MM.1S (cell line): ENCODE data around the gene LCNL1.

Experiments
- CTCF ChIP-seq: fragments of 300-600 bp; sonication (generic); IDR thresholded peaks from 2 replicates; pipeline ENCODE4 v1.5.1; 2016; ENCODE audit warnings: antibody characterized with exemption, low read length, mixed read lengths
- EZH2 ChIP-seq: fragments of 300-600 bp; sonication (generic); optimal IDR thresholded peaks from 2 replicates; pipeline ENCODE3; 2017; ENCODE audit warnings: low read depth, mild to moderate bottlenecking, antibody characterized with exemption, low read length, mixed read lengths
- EZH2phosphoT487 ChIP-seq: fragments of 300-600 bp; sonication (generic); IDR thresholded peaks from 2 replicates; pipeline ENCODE4 v1.6.1; 2018; ENCODE audit warnings: antibody characterized with exemption, low read length

GRCh38 chr9:137030006-137030405 is 47.2 kb downstream of the LCNL1 start:
- TF ChIP-seq CTCF (no peak), EZH2 (no peak), EZH2phosphoT487 (no peak)
